ENCODE data around the gene IFT80. TPM values are rescaled to one million over a fixed set of nuclear protein-coding genes. Genes with fewer than 3 reads are reported as not detected.
A peak's percentile ranks its signal among the peaks of the same experiment; 100 is the strongest.

The IFT80 gene
- total and polyA plus RNA-seq, 9 of the 15 experiments (the other 6 are each of a cell fraction or from before 2014, with no cell fraction given) = 6.7 to 21.1 (median 16.4) TPM

DNA sequence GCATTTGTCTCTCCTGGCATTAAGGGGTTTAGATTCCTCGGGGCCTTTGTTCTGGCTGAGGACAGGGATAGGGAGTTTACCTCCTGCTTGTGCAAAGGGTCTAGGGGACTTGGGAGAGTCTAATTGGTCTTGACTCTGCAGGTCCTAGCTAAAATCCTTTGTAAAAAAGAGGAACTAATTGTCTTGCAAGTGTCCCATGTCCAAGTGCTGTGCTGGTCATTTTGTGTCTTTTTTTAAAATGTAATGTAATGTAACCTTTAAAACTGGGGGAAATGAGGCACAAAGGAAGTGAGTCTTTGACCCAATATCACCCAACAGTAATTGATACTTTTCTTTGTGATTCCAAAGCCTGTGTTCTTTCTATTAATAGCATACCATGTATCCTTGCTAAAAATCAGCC is 188.7 kb downstream of the IFT80 start:
- POLR2A ChIA-PET = interaction anchor here (0.8 to 1.3 kb wide), 4 partner anchors 9 to 105 kb away, joined by 3 read pairs; no protein-coding TSS in a partner anchor

More for the DNA sequence above, 188.7 kb downstream of the IFT80 start:
- CTCF ChIA-PET (ENCODE audit: low intra/inter-chr PET ratio) = interaction anchor here (0.5 to 1.3 kb wide), 2 partner anchors 48 to 501 kb away, joined by 3 to 4 read pairs; no protein-coding TSS in a partner anchor
- BruUV-seq (replicated peaks) = no TSS peak
- Histone ChIP-seq H3K27me3 (ENCODE audit: control insufficient read depth in 2 of 2, insufficient read depth in 2 of 2, low read length in 2 of 2) (peaks cover 3 to 5% of the 10 kb centered on the region in 2 experiments; a peak in 3 of 5 replicates), H2AFZ (ENCODE audit: low read depth, low read length) (no peak overlapping the region), H3K9ac (ENCODE audit: insufficient read depth in 1 of 2, low read depth in 2 of 2, low read length in 2 of 2) (no peak overlapping the region), H3K4me1 (replicated peaks in 1 of 2; ENCODE audit: control insufficient read depth in 2 of 2, insufficient read depth in 2 of 2, low read length in 2 of 2) (no peaks in the 10 kb centered on the region), H3K4me2 (ENCODE audit: insufficient read depth, low read length) (no peak overlapping the region), H3K9me1 (ENCODE audit: control insufficient read depth, insufficient read depth, low read length) (no peaks in the 10 kb centered on the region), H3K36me3 (ENCODE audit: control insufficient read depth, insufficient read depth, low read length) (no peaks in the 10 kb centered on the region), H3K79me2 (ENCODE audit: control insufficient read depth, insufficient read depth, low read length) (no peaks in the 10 kb centered on the region), H4K20me1 (replicated peaks; ENCODE audit: control insufficient read depth, insufficient read depth, low read length) (no peaks in the 10 kb centered on the region), H3K4me3 (no peak overlapping the region), H3K27ac (ENCODE audit: extremely low read depth, low read depth, low read length) (no peak overlapping the region), H3K9me3 (replicated peaks; ENCODE audit: control insufficient read depth, insufficient read depth, low read depth, low read length) (no peaks in the 10 kb centered on the region)
- TF ChIP-seq ZNF778 (CRISPR knock-in tag; IDR thresholded peaks at IDR 0.05) (no peak), ZNF551 (CRISPR knock-in tag; IDR thresholded peaks at IDR 0.05) (no peak), ZNF23 (CRISPR knock-in tag; IDR thresholded peaks at IDR 0.05) (no peak), CEBPZ (IDR thresholded peaks at IDR 0.05; ENCODE audit: borderline replicate concordance, low read depth, low read length) (no peak), ZNF589 (CRISPR knock-in tag; IDR thresholded peaks at IDR 0.05; ENCODE audit: low read depth) (no peak)
- TF ChIP-seq, protein P1, sequence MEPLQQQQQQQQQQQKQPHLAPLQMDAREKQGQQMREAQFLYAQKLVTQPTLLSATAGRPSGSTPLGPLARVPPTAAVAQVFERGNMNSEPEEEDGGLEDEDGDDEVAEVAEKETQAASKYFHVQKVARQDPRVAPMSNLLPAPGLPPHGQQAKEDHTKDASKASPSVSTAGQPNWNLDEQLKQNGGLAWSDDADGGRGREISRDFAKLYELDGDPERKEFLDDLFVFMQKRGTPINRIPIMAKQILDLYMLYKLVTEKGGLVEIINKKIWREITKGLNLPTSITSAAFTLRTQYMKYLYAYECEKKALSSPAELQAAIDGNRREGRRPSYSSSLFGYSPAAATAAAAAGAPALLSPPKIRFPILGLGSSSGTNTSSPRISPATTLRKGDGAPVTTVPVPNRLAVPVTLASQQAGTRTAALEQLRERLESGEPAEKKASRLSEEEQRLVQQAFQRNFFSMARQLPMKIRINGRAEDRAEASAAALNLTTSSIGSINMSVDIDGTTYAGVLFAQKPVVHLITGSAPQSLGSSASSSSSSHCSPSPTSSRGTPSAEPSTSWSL (CRISPR knock-in tag; IDR thresholded peaks at IDR 0.05; ENCODE audit: borderline replicate concordance) = no peak
- in situ Hi-C loops (cut with MboI) (loop anchor here (25.0 kb wide), 1 partner anchor 1027 kb away; no protein-coding TSS in a partner anchor), intact Hi-C loops (cut with micrococcal nuclease) (no loop called here)
- ATAC-seq (no peak), DNase-seq (ENCODE audit: extremely low read depth in 1 of 4, low spot score in 3 of 4) (no peak), FAIRE-seq (no peak)
- 8% methylated on average over 1 of the region's 1 CpG for whole genome bisulfite sequencing (ENCODE audit: insufficient coverage, low coverage, missing lambda C conversion rate)

MicroRNA genes within 50 kb of the gene (microRNA counts, 767-probe panel; counts per million panel counts)
- microRNA hsa-miR-15b-5p = 7,856 counts per million, percentile 98 among the panel's probes with 10 or more counts

Small RNA genes lying within 50 kb of the gene (microRNA-seq; reads per million reads assigned to microRNA genes)
- gene MIR15B (ENCODE audit: borderline microRNAs expressed) = 656 reads per million, percentile 90 among the genes with 10 or more reads in this experiment
- gene MIR16-2 (ENCODE audit: borderline microRNAs expressed) = 3,274 reads per million, percentile 96 among the genes with 10 or more reads in this experiment

Small RNA genes lying within 50 kb of the gene (small RNA-seq; reads per million reads assigned to genes)
- gene MIR15B (99.6 reads per million, percentile 98 among the genes with 10 or more reads in this experiment), gene MIR16-2 (30.8 reads per million, percentile 97 among the genes with 10 or more reads in this experiment)

Other genes with a start within 250 kb of the IFT80 start
- 0.14 and 0.33 TPM in 2 replicates for gene C3orf80, start 173.8 kb downstream of the IFT80 start, total RNA-seq (2014; rRNA removed)
- gene C3orf80, start 173.8 kb downstream of the IFT80 start, total RNA-seq (2014; rRNA removed; fragmentation: Illumina TruSeq; extraction: Trizol) = 0.07 and 0.13 TPM in 2 replicates
- gene C3orf80, start 173.8 kb downstream of the IFT80 start, total RNA-seq (2015; rRNA removed; fragmentation: Illumina TruSeq; extraction: Trizol) = 0.08 and 0.11 TPM in 2 replicates
- 0.60 and 0.75 TPM in 2 replicates for gene C3orf80, start 173.8 kb downstream of the IFT80 start, total RNA-seq (2021)
- gene C3orf80, start 173.8 kb downstream of the IFT80 start, polyA plus RNA-seq (2011; rRNA removed) = 0.07 and 0.16 TPM in 2 replicates
- 0.06 and 0.18 TPM in 2 replicates for gene C3orf80, start 173.8 kb downstream of the IFT80 start, polyA plus RNA-seq (2014; fragmentation: Illumina TruSeq; extraction: Trizol)
- gene C3orf80, start 173.8 kb downstream of the IFT80 start, polyA plus RNA-seq (2014; fragmentation: Nextera tagmentation; extraction: Ambion mirVana) = under 1 TPM; 0.03 to 0.04 TPM
- 0.16 and 0.31 TPM in 2 replicates for gene C3orf80, start 173.8 kb downstream of the IFT80 start, polyA plus RNA-seq (2014; rRNA removed)
- gene SMC4, start 425 bp upstream of the IFT80 start, total RNA-seq (2014; rRNA removed) = 145 and 201 TPM in 2 replicates
- gene SMC4, start 425 bp upstream of the IFT80 start, total RNA-seq (2014; rRNA removed; fragmentation: Illumina TruSeq; extraction: Trizol) = 271 and 309 TPM in 2 replicates
- 270 and 326 TPM in 2 replicates for gene SMC4, start 425 bp upstream of the IFT80 start, total RNA-seq (2015; rRNA removed; fragmentation: Illumina TruSeq; extraction: Trizol)
- gene SMC4, start 425 bp upstream of the IFT80 start, total RNA-seq (2021) = 162 and 176 TPM in 2 replicates
- gene SMC4, start 425 bp upstream of the IFT80 start, polyA plus RNA-seq (2011; rRNA removed) = 98.2 and 136 TPM in 2 replicates
- 233 and 347 TPM in 2 replicates for gene SMC4, start 425 bp upstream of the IFT80 start, polyA plus RNA-seq (2014; fragmentation: Illumina TruSeq; extraction: Trizol)
- gene SMC4, start 425 bp upstream of the IFT80 start, polyA plus RNA-seq (2014; fragmentation: Nextera tagmentation; extraction: Ambion mirVana) = 100 to 1,000 TPM in 1 of 2 experiments, 10 to 100 TPM in 1; 87.9 to 105 TPM
- gene SMC4, start 425 bp upstream of the IFT80 start, polyA plus RNA-seq (2014; rRNA removed) = 185 and 198 TPM in 2 replicates
- 20.7 and 22.7 TPM in 2 replicates for gene TRIM59, start 50.6 kb upstream of the IFT80 start, total RNA-seq (2014; rRNA removed)
- 41.8 and 52.0 TPM in 2 replicates for gene TRIM59, start 50.6 kb upstream of the IFT80 start, total RNA-seq (2014; rRNA removed; fragmentation: Illumina TruSeq; extraction: Trizol)
- gene TRIM59, start 50.6 kb upstream of the IFT80 start, total RNA-seq (2015; rRNA removed; fragmentation: Illumina TruSeq; extraction: Trizol) = 34.8 and 35.6 TPM in 2 replicates
- gene TRIM59, start 50.6 kb upstream of the IFT80 start, total RNA-seq (2021) = 29.9 and 33.0 TPM in 2 replicates
- 44.3 and 47.7 TPM in 2 replicates for gene TRIM59, start 50.6 kb upstream of the IFT80 start, polyA plus RNA-seq (2011; rRNA removed)
- gene TRIM59, start 50.6 kb upstream of the IFT80 start, polyA plus RNA-seq (2014; fragmentation: Illumina TruSeq; extraction: Trizol) = 29.8 and 35.5 TPM in 2 replicates
- 100 to 1,000 TPM in 1 of 2 experiments, 10 to 100 TPM in 1; 34.1 to 101 TPM for gene TRIM59, start 50.6 kb upstream of the IFT80 start, polyA plus RNA-seq (2014; fragmentation: Nextera tagmentation; extraction: Ambion mirVana)
- 16.4 and 16.8 TPM in 2 replicates for gene TRIM59, start 50.6 kb upstream of the IFT80 start, polyA plus RNA-seq (2014; rRNA removed)
- 21.1 and 27.2 TPM in 2 replicates for gene KPNA4, start 166.3 kb upstream of the IFT80 start, total RNA-seq (2014; rRNA removed)
- gene KPNA4, start 166.3 kb upstream of the IFT80 start, total RNA-seq (2014; rRNA removed; fragmentation: Illumina TruSeq; extraction: Trizol) = 48.5 and 54.8 TPM in 2 replicates
- gene KPNA4, start 166.3 kb upstream of the IFT80 start, total RNA-seq (2015; rRNA removed; fragmentation: Illumina TruSeq; extraction: Trizol) = 48.2 and 53.6 TPM in 2 replicates
- 66.6 and 72.4 TPM in 2 replicates for gene KPNA4, start 166.3 kb upstream of the IFT80 start, total RNA-seq (2021)
- gene KPNA4, start 166.3 kb upstream of the IFT80 start, polyA plus RNA-seq (2011; rRNA removed) = 22.0 and 37.4 TPM in 2 replicates
- 29.5 and 34.5 TPM in 2 replicates for gene KPNA4, start 166.3 kb upstream of the IFT80 start, polyA plus RNA-seq (2014; fragmentation: Illumina TruSeq; extraction: Trizol)
- gene KPNA4, start 166.3 kb upstream of the IFT80 start, polyA plus RNA-seq (2014; fragmentation: Nextera tagmentation; extraction: Ambion mirVana) = 10 to 100 TPM; 13.9 to 21.0 TPM
- gene KPNA4, start 166.3 kb upstream of the IFT80 start, polyA plus RNA-seq (2014; rRNA removed) = 19.2 and 20.6 TPM in 2 replicates

Measured in K562 (cell line).